ENCODE data around the gene THSD1. TPM values are rescaled to one million over a fixed set of nuclear protein-coding genes. Genes with fewer than 3 reads are reported as not detected.

THSD1 gene
- total and polyA plus RNA-seq, 9 of the 15 experiments (the other 6 are each of a cell fraction or from before 2014, with no cell fraction given): 0.01 to 0.11 (median 0.04) TPM; not detected in 2

GRCh38 chr13:52454820-52455676, 49.1 kb upstream of the THSD1 start, which contains the start of gene CKAP2 (continued):
- no peak for TF ChIP-seq ZNF79 (CRISPR knock-in tag; IDR thresholded peaks at IDR 0.05; ENCODE audit: low read depth)
- TF ChIP-seq ARID1B (IDR thresholded peaks at IDR 0.05): no peak
- TF ChIP-seq FOXJ3 (CRISPR knock-in tag; IDR thresholded peaks at IDR 0.05): no peak
- TF ChIP-seq ZZZ3 (IDR thresholded peaks at IDR 0.05): no peak
- no peak for TF ChIP-seq SMC3 (conservative IDR thresholded peaks at IDR 0.05; ENCODE audit: insufficient read depth, low read depth, low read length)
- no peak for TF ChIP-seq ATF1 (CRISPR knock-in tag; IDR thresholded peaks at IDR 0.05)
- peak; percentile 82 for TF ChIP-seq ATF1 (tag; IDR thresholded peaks at IDR 0.05)
- TF ChIP-seq TCF7 (IDR thresholded peaks at IDR 0.05; ENCODE audit: borderline replicate concordance): no peak
- TF ChIP-seq ATF7 (IDR thresholded peaks at IDR 0.05): peak; percentile 38; the same call in 1 of the 2 replicates
- no peak for TF ChIP-seq ZNF318 (IDR thresholded peaks at IDR 0.05; ENCODE audit: borderline replicate concordance in 1 of 2, low read depth in 1 of 2)
- no peak for TF ChIP-seq ZNF57 (CRISPR knock-in tag; IDR thresholded peaks at IDR 0.05)
- no peak for TF ChIP-seq SREBF2 (CRISPR knock-in tag; IDR thresholded peaks at IDR 0.05)
- TF ChIP-seq NEUROD1 (IDR thresholded peaks at IDR 0.05; ENCODE audit: borderline replicate concordance, low read depth, low read length, partially characterized antibody): no peak
- TF ChIP-seq NCOA4 (IDR thresholded peaks at IDR 0.05; ENCODE audit: partially characterized antibody): no peak
- TF ChIP-seq ZNF780A (CRISPR knock-in tag; IDR thresholded peaks at IDR 0.05): no peak
- 0 out of 2 replicates have a peak, but pooled peaks have one; percentile 10 for TF ChIP-seq NR2C2 (CRISPR knock-in tag; IDR thresholded peaks at IDR 0.05)
- no peak; the same call in 1 of the 2 replicates for TF ChIP-seq NR2C2 (tag; IDR thresholded peaks at IDR 0.05)
- no peak for TF ChIP-seq SFPQ (IDR thresholded peaks at IDR 0.05; ENCODE audit: low read depth, low read length)

All from K562 (cell line).